PC-9 (cell line): ENCODE measurements around the gene SCIN. TPM values are rescaled to one million over a fixed set of nuclear protein-coding genes. Genes with fewer than 3 reads are reported as not detected.
"Not testable (repeated sequence)": the region's sequence is repeated elsewhere in the genome, so short reads cannot be mapped to it uniquely, and the experiment has no call there.

Source experiments
- BruUV-seq: library from RNA; stranded (reverse); fragments of 400-500 nt; replicated peaks from 2 replicates; lab custom pipeline; 2021; lab: Mats Ljungman, UMichigan
- CTCF ChIA-PET: fragments of 300-600 bp; sonication (Branson Sonifier 250); formaldehyde crosslinking; loops from one replicate; lab custom pipeline; 2022; ENCODE audit warnings: antibody characterized with exemption; lab: Charles Lee
- POLR2A ChIA-PET: fragments of 300-600 bp; sonication (Branson Sonifier 250); formaldehyde crosslinking; loops from one replicate; lab custom pipeline; 2022; ENCODE audit warnings: antibody characterized with exemption; ENCODE audit not compliant: unreplicated experiment; lab: Charles Lee
- DNase-seq, 2 experiments: peaks; one replicate each; pipeline versions ENCODE4 v3.0.0 to v3.0.0-alpha.2; 2015 to 2022; ENCODE audit warnings: mixed read lengths in 1 of 2
- H2AFZ ChIP-seq: fragments of 200-600 bp; sonication (generic); 2 replicates; pipeline ENCODE4 v1.8.1; 2017; ENCODE audit warnings: antibody characterized with exemption
- H3F3A ChIP-seq: fragments of 200-600 bp; sonication (generic); 2 replicates; pipeline ENCODE4 v1.8.1; 2017; ENCODE audit warnings: antibody characterized with exemption, mild to moderate bottlenecking, low read depth; ENCODE audit not compliant: insufficient read depth
- H3K27ac ChIP-seq: fragments of 200-600 bp; sonication (generic); 2 replicates; pipeline ENCODE4 v1.6.1; 2016; ENCODE audit warnings: mixed run types
- H3K27me3 ChIP-seq: fragments of 200-600 bp; sonication (generic); 2 replicates; pipeline ENCODE4 v1.6.1; 2016; ENCODE audit warnings: low read depth, mixed run types; ENCODE audit not compliant: insufficient read depth
- H3K36me3 ChIP-seq: fragments of 200-600 bp; sonication (generic); 2 replicates; pipeline ENCODE4 v1.6.1; 2016; ENCODE audit warnings: low read depth, mixed run types
- H3K4me1 ChIP-seq: fragments of 200-600 bp; sonication (generic); replicated peaks from 2 replicates; pipeline ENCODE4 v1.6.1; 2016; ENCODE audit warnings: mixed run types; ENCODE audit not compliant: insufficient read depth
- H3K4me2 ChIP-seq: fragments of 200-600 bp; sonication (generic); 2 replicates; pipeline ENCODE4 v1.6.1; 2017; ENCODE audit warnings: mixed run types
- H3K4me3 ChIP-seq: fragments of 200-600 bp; sonication (generic); 2 replicates; pipeline ENCODE4 v1.6.1; 2016; ENCODE audit warnings: mixed run types
- H3K79me2 ChIP-seq: fragments of 200-600 bp; sonication (generic); 2 replicates; pipeline ENCODE4 v1.6.1; 2017; ENCODE audit warnings: low read depth, mixed run types
- H3K9me2 ChIP-seq: fragments of 200-600 bp; sonication (generic); 2 replicates; pipeline ENCODE4 v1.8.1; 2017; ENCODE audit warnings: mild to moderate bottlenecking; ENCODE audit not compliant: insufficient read depth
- H3K9me3 ChIP-seq: fragments of 200-600 bp; sonication (generic); 2 replicates; pipeline ENCODE4 v1.8.1; 2016; ENCODE audit warnings: low read depth; ENCODE audit not compliant: insufficient read depth
- H4K20me1 ChIP-seq: fragments of 200-600 bp; sonication (generic); 2 replicates; pipeline ENCODE4 v1.8.1; 2017; ENCODE audit not compliant: insufficient read depth
- CTCF ChIP-seq: fragments of 200-600 bp; sonication (generic); conservative IDR thresholded peaks from 2 replicates; pipeline ENCODE4 v1.6.1; 2017; ENCODE audit warnings: mixed run types, antibody characterized with exemption, mild to moderate bottlenecking, moderate library complexity
- EZH2 ChIP-seq: fragments of 200-600 bp; sonication (generic); IDR thresholded peaks from 2 replicates; pipeline ENCODE4 v1.8.0; 2017; ENCODE audit warnings: antibody characterized with exemption, low read depth
- intact Hi-C: fragments of 100-400 bp; cut with micrococcal nuclease; formaldehyde crosslinking; loops from one replicate; pipeline ENCODE4 v1.10.0; 2022; ENCODE audit not compliant: unreplicated experiment
- total RNA-seq: library from RNA; stranded (reverse); gene quantifications from 2 replicates; pipeline ENCODE4 v1.2.3, GENCODE V29; 2021

The SCIN gene
- total RNA-seq, 1 experiment from 2014 or later: 0.92 TPM

GRCh38 chr7:12553416-12553815, 17.1 kb upstream of the SCIN start:
- intact Hi-C loops: no loop called here
- no peak overlapping the region for H3K27ac ChIP-seq

GRCh38 chr7:12554351-12554750, 16.2 kb upstream of the SCIN start:
- Histone ChIP-seq H3K27ac (no peak overlapping the region), H3K9me2 (no peaks in the 10 kb centered on the region), H3K9me3 (no peaks in the 10 kb centered on the region), H3K4me1 (no peaks in the 10 kb centered on the region), H3K79me2 (no peaks in the 10 kb centered on the region), H2AFZ (no peak overlapping the region), H3F3A (no peaks in the 10 kb centered on the region), H3K27me3 (no peaks in the 10 kb centered on the region), H4K20me1 (no peaks in the 10 kb centered on the region), H3K36me3 (no peaks in the 10 kb centered on the region), H3K4me2 (no peak overlapping the region), H3K4me3 (no peak overlapping the region)
- CTCF ChIA-PET: no interaction called here
- DNase-seq: no peak
- TF ChIP-seq EZH2 (no peak), CTCF (no peak)
- intact Hi-C loops: no loop called here
- POLR2A ChIA-PET: no interaction called here
- no TSS peak for BruUV-seq

More at GRCh38 chr7:12553416-12553815, 17.1 kb upstream of the SCIN start:
- H3K4me1 ChIP-seq: no peaks in the 10 kb centered on the region
- ChIA-PET CTCF (no interaction called here), POLR2A (no interaction called here)
- H3K9me2 ChIP-seq: no peaks in the 10 kb centered on the region
- no peaks in the 10 kb centered on the region for H4K20me1 ChIP-seq
- no peak overlapping the region for H3K4me2 ChIP-seq
- H3K36me3 ChIP-seq: no peaks in the 10 kb centered on the region
- no peak for DNase-seq
- H2AFZ ChIP-seq: no peak overlapping the region
- H3F3A ChIP-seq: no peaks in the 10 kb centered on the region
- H3K4me3 ChIP-seq: no peak overlapping the region
- no peaks in the 10 kb centered on the region for H3K27me3 ChIP-seq
- no peaks in the 10 kb centered on the region for H3K79me2 ChIP-seq
- TF ChIP-seq EZH2 (no peak), CTCF (no peak)
- BruUV-seq: no TSS peak
- H3K9me3 ChIP-seq: no peaks in the 10 kb centered on the region

GRCh38 chr7:12554872-12555271, 15.6 kb upstream of the SCIN start:
- CTCF ChIA-PET: no interaction called here

GRCh38 chr7:12555695-12556094, 14.8 kb upstream of the SCIN start:
- H3K9me3 ChIP-seq, H4K20me1 ChIP-seq, DNase-seq, intact Hi-C loops, H3K9me2 ChIP-seq, H2AFZ ChIP-seq, H3K4me2 ChIP-seq, H3K4me3 ChIP-seq, POLR2A ChIA-PET, H3K36me3 ChIP-seq, BruUV-seq, H3F3A ChIP-seq, H3K79me2 ChIP-seq, H3K4me1 ChIP-seq, H3K27me3 ChIP-seq, H3K27ac ChIP-seq, CTCF ChIA-PET: not testable (repeated sequence)

More at GRCh38 chr7:12554872-12555271, 15.6 kb upstream of the SCIN start:
- no peak for DNase-seq
- intact Hi-C loops: no loop called here
- BruUV-seq: no TSS peak
- Histone ChIP-seq H4K20me1 (no peaks in the 10 kb centered on the region), H2AFZ (no peak overlapping the region), H3K79me2 (no peaks in the 10 kb centered on the region), H3K9me2 (no peaks in the 10 kb centered on the region), H3K4me1 (no peaks in the 10 kb centered on the region), H3K27me3 (no peaks in the 10 kb centered on the region), H3K4me2 (no peak overlapping the region), H3K4me3 (no peak overlapping the region), H3F3A (no peaks in the 10 kb centered on the region), H3K9me3 (no peaks in the 10 kb centered on the region), H3K36me3 (no peaks in the 10 kb centered on the region), H3K27ac (no peak overlapping the region)
- no peak for TF ChIP-seq EZH2
- POLR2A ChIA-PET: no interaction called here

- H3K27ac ChIP-seq, BruUV-seq, H3K9me3 ChIP-seq, DNase-seq, H3K27me3 ChIP-seq, H2AFZ ChIP-seq, intact Hi-C loops, H3F3A ChIP-seq, H3K4me2 ChIP-seq, POLR2A ChIA-PET, H4K20me1 ChIP-seq, H3K9me2 ChIP-seq, H3K4me1 ChIP-seq, H3K79me2 ChIP-seq, CTCF ChIA-PET, H3K36me3 ChIP-seq, H3K4me3 ChIP-seq: not testable (repeated sequence)
Observed at GRCh38 chr7:12556139-12556792, 14.3 kb upstream of the SCIN start.
